WTC11 (cell line): Measurements from ENCODE around the gene DNAH17. TPM values are rescaled to one million over a fixed set of nuclear protein-coding genes. Genes with fewer than 3 reads are reported as not detected.
"Not testable (repeated sequence)": the region's sequence is repeated elsewhere in the genome, so short reads cannot be mapped to it uniquely, and the experiment has no call there.

Source experiments
- ATAC-seq: fragments of 200-7000 bp; cut with Tn5 transposase; 2 replicates; pipeline ENCODE4 v1.10.0; 2021; ENCODE audit warnings: mild to moderate bottlenecking, moderate library complexity
- CTCF ChIA-PET: fragments of 300-600 bp; sonication (Branson Sonifier 250); formaldehyde crosslinking; loops from one replicate; lab custom pipeline; 2021; ENCODE audit warnings: antibody characterized with exemption; lab: Charles Lee
- POLR2A ChIA-PET: fragments of 350-600 bp; sonication (Branson Sonifier 250); formaldehyde crosslinking; loops from one replicate; lab custom pipeline; 2021; ENCODE audit warnings: antibody characterized with exemption; lab: Charles Lee
- DNase-seq: peaks from one replicate; pipeline ENCODE4 v3.0.0; 2021; ENCODE audit warnings: low spot score
- H3K27ac Mint-ChIP-seq: 2 replicates; pipeline ENCODE4 v1.8.0; 2021; ENCODE audit warnings: mixed read lengths
- H3K27me3 Mint-ChIP-seq: 2 replicates; pipeline ENCODE4 v1.8.0; 2021; ENCODE audit warnings: low read depth, mild to moderate bottlenecking, moderate library complexity, mixed read lengths
- H3K36me3 Mint-ChIP-seq: 2 replicates; pipeline ENCODE4 v1.8.0; 2021; ENCODE audit warnings: mixed read lengths
- H3K4me1 Mint-ChIP-seq: 2 replicates; pipeline ENCODE4 v1.8.0; 2022; ENCODE audit warnings: mixed read lengths
- H3K4me3 Mint-ChIP-seq: 2 replicates; pipeline ENCODE4 v1.8.0; 2021; ENCODE audit warnings: mild to moderate bottlenecking, moderate library complexity, mixed read lengths
- H3K9me3 Mint-ChIP-seq: 2 replicates; pipeline ENCODE4 v1.8.0; 2021; ENCODE audit warnings: mixed read lengths
- CBFB ChIP-seq: sonication (generic); formaldehyde crosslinking; IDR thresholded peaks from 2 replicates; pipeline ENCODE4 v1.8.1; 2022; ENCODE audit warnings: mild to moderate bottlenecking, low read depth, missing genetic modification reagents
- CREB1 ChIP-seq: sonication (generic); formaldehyde crosslinking; IDR thresholded peaks from 2 replicates; pipeline ENCODE4 v1.8.0; 2023; ENCODE audit warnings: mild to moderate bottlenecking, missing genetic modification reagents
- EMX1 ChIP-seq: fragments of 250-450 bp; sonication (Bioruptor Pico); IDR thresholded peaks from 2 replicates; pipeline ENCODE4 v1.8.0; 2021; ENCODE audit warnings: mild to moderate bottlenecking
- FOXK1 ChIP-seq: sonication (generic); formaldehyde crosslinking; IDR thresholded peaks from 2 replicates; pipeline ENCODE4 v1.8.0; 2022; ENCODE audit warnings: mild to moderate bottlenecking, moderate library complexity, missing genetic modification reagents
- JAZF1 ChIP-seq: fragments of 250-450 bp; sonication (Bioruptor Pico); IDR thresholded peaks from 2 replicates; pipeline ENCODE4 v1.9.0; 2021; ENCODE audit warnings: moderate library complexity, mild to moderate bottlenecking, inconsistent platforms
- KAT7 ChIP-seq: sonication (generic); formaldehyde crosslinking; IDR thresholded peaks from 2 replicates; pipeline ENCODE4 v1.8.1; 2023; ENCODE audit warnings: missing genetic modification reagents, mild to moderate bottlenecking, borderline replicate concordance
- NFE2L1 ChIP-seq: sonication (generic); formaldehyde crosslinking; IDR thresholded peaks from 2 replicates; pipeline ENCODE4 v1.8.1; 2023; ENCODE audit warnings: missing genetic modification reagents
- OVOL2 ChIP-seq: fragments of 250-450 bp; sonication (Bioruptor Pico); IDR thresholded peaks from 2 replicates; pipeline ENCODE4 v1.9.0; 2021; ENCODE audit warnings: mild to moderate bottlenecking, borderline replicate concordance
- SMAD4 ChIP-seq: sonication (generic); formaldehyde crosslinking; IDR thresholded peaks from 2 replicates; pipeline ENCODE4 v1.8.0; 2022; ENCODE audit warnings: mild to moderate bottlenecking, missing genetic modification reagents
- SOX15 ChIP-seq: fragments of 250-450 bp; sonication (Bioruptor Pico); IDR thresholded peaks from 2 replicates; pipeline ENCODE4 v1.9.0; 2021; ENCODE audit warnings: mild to moderate bottlenecking
- TCF7 ChIP-seq: sonication (generic); formaldehyde crosslinking; IDR thresholded peaks from 2 replicates; pipeline ENCODE4 v1.8.0; 2022; ENCODE audit warnings: mild to moderate bottlenecking, low read depth, missing genetic modification reagents, moderate library complexity
- TEAD1 ChIP-seq: sonication (generic); formaldehyde crosslinking; IDR thresholded peaks from 2 replicates; pipeline ENCODE4 v1.8.0; 2022; ENCODE audit warnings: mild to moderate bottlenecking, missing genetic modification reagents
- ZNF121 ChIP-seq: sonication (generic); formaldehyde crosslinking; IDR thresholded peaks from 2 replicates; pipeline ENCODE4 v1.8.0; 2023; ENCODE audit warnings: missing genetic modification reagents
- ZNF317 ChIP-seq: sonication (generic); formaldehyde crosslinking; IDR thresholded peaks from 2 replicates; pipeline ENCODE4 v1.8.1; 2023; ENCODE audit warnings: low read depth, mild to moderate bottlenecking, moderate library complexity, missing genetic modification reagents, borderline replicate concordance
- ZNF423 ChIP-seq: fragments of 250-450 bp; sonication (Bioruptor Pico); IDR thresholded peaks from 2 replicates; pipeline ENCODE4 v2.1.2; 2022; ENCODE audit warnings: mild to moderate bottlenecking, moderate library complexity
- total RNA-seq: library from RNA; stranded (reverse); gene quantifications from 3 replicates; pipeline ENCODE4 v1.2.3, GENCODE V29; 2021
- TF ChIP-seq, protein P1 (sequence below): sonication (generic); formaldehyde crosslinking; IDR thresholded peaks from 2 replicates; pipeline ENCODE4 v1.8.0; 2022; ENCODE audit warnings: mild to moderate bottlenecking, missing genetic modification reagents
- TF ChIP-seq, protein P2 (sequence below): sonication (generic); formaldehyde crosslinking; IDR thresholded peaks from 2 replicates; pipeline ENCODE4 v1.8.1; 2023; ENCODE audit warnings: mild to moderate bottlenecking, missing genetic modification reagents, borderline replicate concordance
- TF ChIP-seq, protein P3 (sequence below): sonication (generic); formaldehyde crosslinking; IDR thresholded peaks from 2 replicates; pipeline ENCODE4 v1.8.1; 2023; ENCODE audit warnings: mild to moderate bottlenecking, missing genetic modification reagents, moderate library complexity
- TF ChIP-seq, protein P4 (sequence below): sonication (generic); formaldehyde crosslinking; IDR thresholded peaks from 2 replicates; pipeline ENCODE4 v1.8.1; 2022; ENCODE audit warnings: low read depth, mild to moderate bottlenecking, moderate library complexity, missing genetic modification reagents, borderline replicate concordance
- TF ChIP-seq, protein P5 (sequence below): sonication (generic); formaldehyde crosslinking; IDR thresholded peaks from 2 replicates; pipeline ENCODE4 v1.8.1; 2022; ENCODE audit warnings: low read depth, missing genetic modification reagents, borderline replicate concordance

The DNAH17 gene
- total RNA-seq, 1 experiment from 2014 or later = 0.87 TPM

DNA sequence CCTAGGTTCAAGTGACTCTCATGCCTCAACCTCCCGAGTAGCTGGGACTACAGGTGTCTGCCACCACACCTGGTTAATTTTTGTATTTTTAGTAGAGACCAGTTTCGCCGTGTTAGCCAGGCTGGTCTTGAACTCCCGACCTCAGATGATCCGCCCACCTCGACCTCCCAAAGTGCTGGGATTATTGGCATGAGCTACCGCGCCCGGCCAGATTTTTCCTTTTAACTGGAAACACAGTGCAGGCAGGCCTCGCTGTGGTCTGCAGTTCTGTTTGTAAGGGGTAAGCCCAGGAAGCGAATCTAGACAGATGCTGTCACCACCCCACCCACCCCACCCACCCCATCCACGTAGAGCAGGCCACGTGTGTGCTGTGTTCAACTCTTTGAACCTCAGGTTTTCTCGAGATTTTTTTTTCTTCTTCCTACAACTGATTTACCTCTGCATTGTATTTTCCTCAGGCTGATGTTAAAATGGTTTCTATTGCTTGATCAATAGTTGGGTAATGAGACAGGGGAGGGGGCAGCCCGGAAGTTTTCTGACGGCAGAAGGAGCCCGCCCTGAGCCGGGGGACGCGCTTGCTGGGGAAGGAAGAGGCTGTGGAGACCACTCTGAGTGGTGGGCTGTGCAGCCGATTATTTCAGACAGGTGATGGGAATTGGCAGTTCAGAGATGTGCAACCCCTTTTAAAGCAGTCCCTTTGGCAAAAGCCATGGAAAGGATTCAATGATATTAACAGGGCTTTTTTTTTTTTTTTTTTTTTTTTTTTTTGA lies 72.9 kb downstream of the DNAH17 start:
- Mint-ChIP-seq H3K4me3 (no peak overlapping the region), H3K4me1 (peaks cover under 1% of the 10 kb centered on the region; the same call in 1 of the 2 replicates), H3K27ac (no peak overlapping the region), H3K36me3 (no peaks in the 10 kb centered on the region), H3K9me3 (no peaks in the 10 kb centered on the region), H3K27me3 (no peaks in the 10 kb centered on the region; the same call in 1 of the 2 replicates)
- TF ChIP-seq, protein P1, sequence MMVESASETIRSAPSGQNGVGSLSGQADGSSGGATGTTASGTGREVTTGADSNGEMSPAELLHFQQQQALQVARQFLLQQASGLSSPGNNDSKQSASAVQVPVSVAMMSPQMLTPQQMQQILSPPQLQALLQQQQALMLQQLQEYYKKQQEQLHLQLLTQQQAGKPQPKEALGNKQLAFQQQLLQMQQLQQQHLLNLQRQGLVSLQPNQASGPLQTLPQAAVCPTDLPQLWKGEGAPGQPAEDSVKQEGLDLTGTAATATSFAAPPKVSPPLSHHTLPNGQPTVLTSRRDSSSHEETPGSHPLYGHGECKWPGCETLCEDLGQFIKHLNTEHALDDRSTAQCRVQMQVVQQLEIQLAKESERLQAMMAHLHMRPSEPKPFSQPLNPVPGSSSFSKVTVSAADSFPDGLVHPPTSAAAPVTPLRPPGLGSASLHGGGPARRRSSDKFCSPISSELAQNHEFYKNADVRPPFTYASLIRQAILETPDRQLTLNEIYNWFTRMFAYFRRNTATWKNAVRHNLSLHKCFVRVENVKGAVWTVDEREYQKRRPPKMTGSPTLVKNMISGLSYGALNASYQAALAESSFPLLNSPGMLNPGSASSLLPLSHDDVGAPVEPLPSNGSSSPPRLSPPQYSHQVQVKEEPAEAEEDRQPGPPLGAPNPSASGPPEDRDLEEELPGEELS (CRISPR knock-in tag) = no peak
- TF ChIP-seq TCF7 (no peak), FOXK1 (CRISPR knock-in tag) (no peak), TEAD1 (CRISPR knock-in tag) (no peak), NFE2L1 (CRISPR knock-in tag) (no peak), ZNF423 (CRISPR knock-in tag) (no peak), CBFB (no peak), OVOL2 (CRISPR knock-in tag) (no peak), ZNF121 (CRISPR knock-in tag) (no peak), ZNF317 (CRISPR knock-in tag) (no peak), SOX15 (CRISPR knock-in tag) (no peak), SMAD4 (no peak), JAZF1 (CRISPR knock-in tag) (no peak), CREB1 (CRISPR knock-in tag) (no peak), EMX1 (CRISPR knock-in tag) (no peak), KAT7 (no peak)
- TF ChIP-seq, protein P2, sequence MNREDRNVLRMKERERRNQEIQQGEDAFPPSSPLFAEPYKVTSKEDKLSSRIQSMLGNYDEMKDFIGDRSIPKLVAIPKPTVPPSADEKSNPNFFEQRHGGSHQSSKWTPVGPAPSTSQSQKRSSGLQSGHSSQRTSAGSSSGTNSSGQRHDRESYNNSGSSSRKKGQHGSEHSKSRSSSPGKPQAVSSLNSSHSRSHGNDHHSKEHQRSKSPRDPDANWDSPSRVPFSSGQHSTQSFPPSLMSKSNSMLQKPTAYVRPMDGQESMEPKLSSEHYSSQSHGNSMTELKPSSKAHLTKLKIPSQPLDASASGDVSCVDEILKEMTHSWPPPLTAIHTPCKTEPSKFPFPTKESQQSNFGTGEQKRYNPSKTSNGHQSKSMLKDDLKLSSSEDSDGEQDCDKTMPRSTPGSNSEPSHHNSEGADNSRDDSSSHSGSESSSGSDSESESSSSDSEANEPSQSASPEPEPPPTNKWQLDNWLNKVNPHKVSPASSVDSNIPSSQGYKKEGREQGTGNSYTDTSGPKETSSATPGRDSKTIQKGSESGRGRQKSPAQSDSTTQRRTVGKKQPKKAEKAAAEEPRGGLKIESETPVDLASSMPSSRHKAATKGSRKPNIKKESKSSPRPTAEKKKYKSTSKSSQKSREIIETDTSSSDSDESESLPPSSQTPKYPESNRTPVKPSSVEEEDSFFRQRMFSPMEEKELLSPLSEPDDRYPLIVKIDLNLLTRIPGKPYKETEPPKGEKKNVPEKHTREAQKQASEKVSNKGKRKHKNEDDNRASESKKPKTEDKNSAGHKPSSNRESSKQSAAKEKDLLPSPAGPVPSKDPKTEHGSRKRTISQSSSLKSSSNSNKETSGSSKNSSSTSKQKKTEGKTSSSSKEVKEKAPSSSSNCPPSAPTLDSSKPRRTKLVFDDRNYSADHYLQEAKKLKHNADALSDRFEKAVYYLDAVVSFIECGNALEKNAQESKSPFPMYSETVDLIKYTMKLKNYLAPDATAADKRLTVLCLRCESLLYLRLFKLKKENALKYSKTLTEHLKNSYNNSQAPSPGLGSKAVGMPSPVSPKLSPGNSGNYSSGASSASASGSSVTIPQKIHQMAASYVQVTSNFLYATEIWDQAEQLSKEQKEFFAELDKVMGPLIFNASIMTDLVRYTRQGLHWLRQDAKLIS (CRISPR knock-in tag) = no peak
- TF ChIP-seq, protein P3, sequence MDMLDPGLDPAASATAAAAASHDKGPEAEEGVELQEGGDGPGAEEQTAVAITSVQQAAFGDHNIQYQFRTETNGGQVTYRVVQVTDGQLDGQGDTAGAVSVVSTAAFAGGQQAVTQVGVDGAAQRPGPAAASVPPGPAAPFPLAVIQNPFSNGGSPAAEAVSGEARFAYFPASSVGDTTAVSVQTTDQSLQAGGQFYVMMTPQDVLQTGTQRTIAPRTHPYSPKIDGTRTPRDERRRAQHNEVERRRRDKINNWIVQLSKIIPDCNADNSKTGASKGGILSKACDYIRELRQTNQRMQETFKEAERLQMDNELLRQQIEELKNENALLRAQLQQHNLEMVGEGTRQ (CRISPR knock-in tag) = no peak
- TF ChIP-seq, protein P4, sequence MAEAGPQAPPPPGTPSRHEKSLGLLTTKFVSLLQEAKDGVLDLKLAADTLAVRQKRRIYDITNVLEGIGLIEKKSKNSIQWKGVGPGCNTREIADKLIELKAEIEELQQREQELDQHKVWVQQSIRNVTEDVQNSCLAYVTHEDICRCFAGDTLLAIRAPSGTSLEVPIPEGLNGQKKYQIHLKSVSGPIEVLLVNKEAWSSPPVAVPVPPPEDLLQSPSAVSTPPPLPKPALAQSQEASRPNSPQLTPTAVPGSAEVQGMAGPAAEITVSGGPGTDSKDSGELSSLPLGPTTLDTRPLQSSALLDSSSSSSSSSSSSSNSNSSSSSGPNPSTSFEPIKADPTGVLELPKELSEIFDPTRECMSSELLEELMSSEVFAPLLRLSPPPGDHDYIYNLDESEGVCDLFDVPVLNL (CRISPR knock-in tag) = no peak
- TF ChIP-seq, protein P5, sequence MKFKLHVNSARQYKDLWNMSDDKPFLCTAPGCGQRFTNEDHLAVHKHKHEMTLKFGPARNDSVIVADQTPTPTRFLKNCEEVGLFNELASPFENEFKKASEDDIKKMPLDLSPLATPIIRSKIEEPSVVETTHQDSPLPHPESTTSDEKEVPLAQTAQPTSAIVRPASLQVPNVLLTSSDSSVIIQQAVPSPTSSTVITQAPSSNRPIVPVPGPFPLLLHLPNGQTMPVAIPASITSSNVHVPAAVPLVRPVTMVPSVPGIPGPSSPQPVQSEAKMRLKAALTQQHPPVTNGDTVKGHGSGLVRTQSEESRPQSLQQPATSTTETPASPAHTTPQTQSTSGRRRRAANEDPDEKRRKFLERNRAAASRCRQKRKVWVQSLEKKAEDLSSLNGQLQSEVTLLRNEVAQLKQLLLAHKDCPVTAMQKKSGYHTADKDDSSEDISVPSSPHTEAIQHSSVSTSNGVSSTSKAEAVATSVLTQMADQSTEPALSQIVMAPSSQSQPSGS (CRISPR knock-in tag) = no peak
- POLR2A ChIA-PET = no interaction called here
- CTCF ChIA-PET = no interaction called here
- ATAC-seq (no peak), DNase-seq (no peak)

DNA sequence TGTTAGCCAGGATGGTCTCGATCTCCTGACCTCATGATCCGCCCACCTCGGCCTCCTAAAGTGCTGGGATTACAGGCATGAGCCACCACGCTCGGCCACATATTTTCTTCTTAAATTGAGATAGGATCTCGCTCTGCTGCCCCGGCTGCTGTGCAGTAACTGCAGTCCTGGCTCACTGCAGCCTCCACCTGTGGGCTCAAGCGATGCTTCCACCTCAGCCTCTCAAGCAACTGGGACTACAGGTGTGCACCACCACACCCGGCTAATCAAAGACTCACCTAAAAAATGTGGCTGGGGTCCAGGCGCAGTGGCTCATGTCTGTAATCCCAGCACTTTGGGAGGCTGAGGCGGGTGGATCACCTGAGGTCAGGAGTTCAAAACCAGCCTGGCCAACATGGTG lies 73.8 kb downstream of the DNAH17 start:
- H3K4me3 Mint-ChIP-seq, ATAC-seq, POLR2A ChIA-PET, H3K36me3 Mint-ChIP-seq, CTCF ChIA-PET, H3K4me1 Mint-ChIP-seq, H3K27ac Mint-ChIP-seq, H3K27me3 Mint-ChIP-seq, DNase-seq, H3K9me3 Mint-ChIP-seq: not testable (repeated sequence)
